ENCODE results near the gene DTL. TPM values are rescaled to one million over a fixed set of nuclear protein-coding genes. Genes with fewer than 3 reads are reported as not detected.

The DTL gene
- total and polyA plus RNA-seq, 2 of the 13 experiments (the other 11 are each of a cell fraction or from before 2014, with no cell fraction given), result 10.4 to 32.8 TPM

- TF ChIP-seq CTCF (CRISPR knock-in tag; IDR thresholded peaks at IDR 0.05) (peak; percentile 98), STAG1 (CRISPR knock-in tag; IDR thresholded peaks at IDR 0.05) (no peak; the same call in 1 of the 2 replicates), MXD4 (CRISPR knock-in tag; IDR thresholded peaks at IDR 0.05) (peak; percentile 84), ZFYVE20 (CRISPR knock-in tag; IDR thresholded peaks at IDR 0.05; ENCODE audit: borderline replicate concordance, low read depth) (0 out of 2 replicates have a peak, but pooled peaks have one; percentile 42), ZNF547 (CRISPR knock-in tag; IDR thresholded peaks at IDR 0.05) (0 out of 2 replicates have a peak, but pooled peaks have one; percentile 42), TFAP4 (IDR thresholded peaks at IDR 0.05; ENCODE audit: borderline replicate concordance, low read depth) (peak; percentile 57), NKX3-1 (CRISPR knock-in tag; IDR thresholded peaks at IDR 0.05) (no peak), CCAR2 (optimal IDR thresholded peaks at IDR 0.05; ENCODE audit: low read depth, low read length) (no peak), PHB2 (IDR thresholded peaks at IDR 0.05; ENCODE audit: partially characterized antibody) (no peak), HOXA3 (CRISPR knock-in tag; IDR thresholded peaks at IDR 0.05) (peak; percentile 72; the same call in 1 of the 2 replicates), CSRNP2 (CRISPR knock-in tag; conservative IDR thresholded peaks at IDR 0.05; ENCODE audit: low read depth) (no peak), ETV5 (CRISPR knock-in tag; IDR thresholded peaks at IDR 0.05; ENCODE audit: borderline replicate concordance) (peak; percentile 24; the same call in 1 of the 2 replicates), ARID3A (IDR thresholded peaks at IDR 0.05; ENCODE audit: low read depth, low read length) (peak; percentile 54; the same call in 1 of the 2 replicates), SP5 (CRISPR knock-in tag; IDR thresholded peaks at IDR 0.05; ENCODE audit: borderline replicate concordance, low read depth) (peak; percentile 56; the same call in 1 of the 2 replicates), ZNF703 (CRISPR knock-in tag; IDR thresholded peaks at IDR 0.05; ENCODE audit: borderline replicate concordance) (no peak), MEF2D (CRISPR knock-in tag; IDR thresholded peaks at IDR 0.05) (0 out of 2 replicates have a peak, but pooled peaks have one; percentile 18), RFX5 (IDR thresholded peaks at IDR 0.05; ENCODE audit: low read depth, low read length) (peak; percentile 55; the same call in 1 of the 2 replicates), ZNF281 (CRISPR knock-in tag; IDR thresholded peaks at IDR 0.05; ENCODE audit: borderline replicate concordance) (no peak), ZNF414 (CRISPR knock-in tag; IDR thresholded peaks at IDR 0.05) (peak; percentile 70; the same call in 1 of the 2 replicates)
These were observed at the start of gene DTL, which contains the start of gene INTS7 (continued) for GRCh38 chr1:212035123-212035834.

Measured in HepG2 (cell line).